ENCODE results near the gene IL17A. TPM values are rescaled to one million over a fixed set of nuclear protein-coding genes. Genes with fewer than 3 reads are reported as not detected.

Gene IL17A
- total and polyA plus RNA-seq, 2 donors (not counting 3 experiments of a cell fraction or from before 2014, with no cell fraction given) = not detected

- DNase-seq (ENCODE audit: low read depth, low spot score) = no peak
- TF ChIP-seq POLR2A (IDR thresholded peaks at IDR 0.05; ENCODE audit: low read depth, low read length) (no peak), FOS (IDR thresholded peaks at IDR 0.05; ENCODE audit: borderline replicate concordance, insufficient read depth, low read length) (no peak), EZH2 (IDR thresholded peaks at IDR 0.05; ENCODE audit: borderline replicate concordance, low read depth, low read length, severe bottlenecking) (no peak), POLR2AphosphoS5 (IDR thresholded peaks at IDR 0.05; ENCODE audit: insufficient read depth, low read depth, low read length) (no peak), GATA2 (IDR thresholded peaks at IDR 0.05; ENCODE audit: insufficient read depth, insufficient read length, low read depth, low read length) (no peak), JUN (IDR thresholded peaks at IDR 0.05; ENCODE audit: borderline replicate concordance, insufficient read depth, insufficient read length, low read depth) (no peak)
- TF ChIP-seq, protein P1, sequence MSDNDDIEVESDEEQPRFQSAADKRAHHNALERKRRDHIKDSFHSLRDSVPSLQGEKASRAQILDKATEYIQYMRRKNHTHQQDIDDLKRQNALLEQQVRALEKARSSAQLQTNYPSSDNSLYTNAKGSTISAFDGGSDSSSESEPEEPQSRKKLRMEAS (IDR thresholded peaks at IDR 0.05; ENCODE audit: insufficient read depth, insufficient read length) = no peak
- no TSS peak for BruUV-seq (replicated peaks)
- no peak overlapping the region for H3K4me2 ChIP-seq (ENCODE audit: insufficient read depth, low read length)
- CTCF ChIA-PET = interaction anchor here (1.1 to 4.5 kb wide), 8 partner anchors 8 to 236 kb away, joined by 4 to 47 read pairs (median 6); no protein-coding TSS in a partner anchor
- POLR2A ChIA-PET = no interaction called here
- H3K4me1 ChIP-seq (ENCODE audit: control insufficient read depth, extremely low read depth, insufficient read depth, low read length) = no peaks in the 10 kb centered on the region
- no peak overlapping the region for H3K9ac ChIP-seq (replicated peaks; ENCODE audit: extremely low read depth, insufficient read depth, low read length)
- dilution Hi-C loops (cut with MboI; ENCODE audit: extremely low pct_ligation_motif_present, low sequenced_read_pairs) (no loop called here), intact Hi-C loops (cut with micrococcal nuclease) (no loop called here)
- H3K4me3 ChIP-seq (replicated peaks in 1 of 3; ENCODE audit: insufficient read depth in 1 of 3, low read depth in 1 of 3, low read length in 3 of 3) = no peak overlapping the region
- no peaks in the 10 kb centered on the region for H3K79me2 ChIP-seq (ENCODE audit: control insufficient read depth, insufficient read depth, low read length)
- H3K27me3 ChIP-seq (ENCODE audit: control insufficient read depth in 2 of 2, insufficient read depth in 2 of 2, low read length in 2 of 2) = peaks cover 2 to 7% of the 10 kb centered on the region in 2 experiments
- no peaks in the 10 kb centered on the region for H3K9me1 ChIP-seq (replicated peaks; ENCODE audit: control insufficient read depth, extremely low read depth, insufficient read depth, low read length)
- FAIRE-seq = no peak
- H3K9me3 ChIP-seq (replicated peaks; ENCODE audit: control insufficient read depth, insufficient read depth, low read length) = no peaks in the 10 kb centered on the region
- no peak overlapping the region for H3K27ac ChIP-seq (ENCODE audit: insufficient read depth, low read depth, low read length)
- H4K20me1 ChIP-seq (replicated peaks; ENCODE audit: control insufficient read depth, extremely low read depth, insufficient read depth, low read length) = no peaks in the 10 kb centered on the region
- no peaks in the 10 kb centered on the region for H3K36me3 ChIP-seq (ENCODE audit: control insufficient read depth in 2 of 2, extremely low read depth in 1 of 2, insufficient read depth in 2 of 2, low read length in 2 of 2)
- H2AFZ ChIP-seq (ENCODE audit: low read depth, low read length) = no peak overlapping the region
Measured at GRCh38 chr6:52164319-52165094, 21.7 kb upstream of the IL17A start.

All from endothelial cell of umbilical vein (primary cell).